GM23338 (cell line): ENCODE results near the gene YPEL2. TPM values are rescaled to one million over a fixed set of nuclear protein-coding genes. Genes with fewer than 3 reads are reported as not detected.

Experiments
- ATAC-seq: fragments of 200-7000 bp; cut with Tn5 transposase; 3 replicates; pipeline ENCODE4 v1.9.1; 2020
- DNase-seq: peaks from one replicate; pipeline ENCODE4 v3.0.0-alpha.2; 2015; ENCODE audit warnings: low spot score
- H2AFZ ChIP-seq: fragments of 200-600 bp; sonication (generic); 2 replicates; pipeline ENCODE4 v1.8.0; 2016; ENCODE audit warnings: antibody characterized with exemption, mild to moderate bottlenecking, moderate library complexity
- H3F3A ChIP-seq: fragments of 200-600 bp; sonication (generic); replicated peaks from 2 replicates; pipeline ENCODE4 v1.8.0; 2017; ENCODE audit warnings: antibody characterized with exemption, mixed run types, low read depth
- H3K27ac ChIP-seq: fragments of 200-600 bp; sonication (generic); 2 replicates; pipeline ENCODE4 v1.6.1; 2016; ENCODE audit warnings: low read depth
- H3K27me3 ChIP-seq: fragments of 200-600 bp; sonication (generic); 2 replicates; pipeline ENCODE4 v1.8.0; 2016; ENCODE audit warnings: mild to moderate bottlenecking, mixed run types, moderate library complexity; ENCODE audit not compliant: insufficient read depth
- H3K36me3 ChIP-seq: fragments of 200-600 bp; sonication (generic); 2 replicates; pipeline ENCODE4 v1.8.0; 2016; ENCODE audit warnings: mild to moderate bottlenecking; ENCODE audit not compliant: insufficient read depth
- H3K4me1 ChIP-seq: fragments of 200-600 bp; sonication (generic); 2 replicates; pipeline ENCODE4 v1.8.0; 2016; ENCODE audit warnings: mild to moderate bottlenecking, moderate library complexity; ENCODE audit not compliant: insufficient read depth
- H3K4me2 ChIP-seq: fragments of 200-600 bp; sonication (generic); 2 replicates; pipeline ENCODE4 v1.7.1; 2017; ENCODE audit warnings: mixed run types
- H3K4me3 ChIP-seq: fragments of 200-600 bp; sonication (generic); 2 replicates; pipeline ENCODE4 v1.6.1; 2016; ENCODE audit warnings: mixed run types
- H3K79me2 ChIP-seq: fragments of 200-600 bp; sonication (generic); replicated peaks from 2 replicates; pipeline ENCODE4 v1.8.0; 2017; ENCODE audit warnings: mild to moderate bottlenecking; ENCODE audit not compliant: insufficient read depth
- H3K9me2 ChIP-seq: fragments of 200-600 bp; sonication (generic); 2 replicates; pipeline ENCODE4 v1.8.0; 2017; ENCODE audit not compliant: insufficient read depth
- H4K20me1 ChIP-seq: fragments of 200-600 bp; sonication (generic); replicated peaks from 2 replicates; pipeline ENCODE4 v1.8.0; 2017; ENCODE audit warnings: mild to moderate bottlenecking; ENCODE audit not compliant: insufficient read depth
- H3K27ac Mint-ChIP-seq: 2 replicates; pipeline ENCODE4 v1.8.0; 2020; ENCODE audit warnings: inconsistent platforms, mild to moderate bottlenecking, moderate library complexity, mixed read lengths
- H3K27me3 Mint-ChIP-seq: 3 replicates; pipeline ENCODE4 v1.8.0; 2022; ENCODE audit warnings: low read depth, mild to moderate bottlenecking, moderate library complexity, mixed read lengths, inconsistent platforms; ENCODE audit not compliant: insufficient read depth, poor library complexity
- H3K36me3 Mint-ChIP-seq: 3 replicates; pipeline ENCODE4 v1.8.0; 2021; ENCODE audit warnings: low read depth, mild to moderate bottlenecking, inconsistent platforms, moderate library complexity, mixed read lengths
- H3K4me1 Mint-ChIP-seq: 3 replicates; pipeline ENCODE4 v1.8.0; 2020; ENCODE audit warnings: mild to moderate bottlenecking, inconsistent platforms, mixed read lengths
- H3K4me3 Mint-ChIP-seq: 3 replicates; pipeline ENCODE4 v1.8.0; 2021; ENCODE audit warnings: moderate library complexity, mild to moderate bottlenecking, inconsistent platforms, mixed read lengths
- H3K9me3 Mint-ChIP-seq: 3 replicates; pipeline ENCODE4 v1.8.0; 2020; ENCODE audit warnings: moderate library complexity, mild to moderate bottlenecking, inconsistent platforms, mixed read lengths
- CREB1 ChIP-seq: fragments of 250-450 bp; sonication (Bioruptor Pico); IDR thresholded peaks from 2 replicates; pipeline ENCODE4 v1.5.0; 2020; ENCODE audit warnings: low read depth, mild to moderate bottlenecking, moderate library complexity
- EZH2phosphoT487 ChIP-seq: fragments of 200-600 bp; sonication (generic); IDR thresholded peaks from one replicate; pipeline ENCODE4 v1.8.1; 2018; ENCODE audit warnings: antibody characterized with exemption; ENCODE audit not compliant: unreplicated experiment
- JUNB ChIP-seq: IDR thresholded peaks from one replicate; pipeline ENCODE4 v1.6.1; 2016; ENCODE audit warnings: antibody characterized with exemption; ENCODE audit not compliant: unreplicated experiment
- NANOG ChIP-seq: IDR thresholded peaks from 2 replicates; pipeline ENCODE4 v1.6.1; 2016; ENCODE audit warnings: antibody characterized with exemption, borderline replicate concordance
- POLR2AphosphoS5 ChIP-seq: IDR thresholded peaks from 2 replicates; pipeline ENCODE4 v1.6.1; 2016; ENCODE audit warnings: antibody characterized with exemption, low read depth
- STAT1 ChIP-seq: IDR thresholded peaks from one replicate; pipeline ENCODE4 v1.6.1; 2016; ENCODE audit warnings: antibody characterized with exemption; ENCODE audit not compliant: unreplicated experiment
- long read RNA-seq: library from polyadenylated mRNA; unstranded; transcript quantifications from one replicate; pipeline ENCODE4 v2.0.0, GENCODE V29; 2020; ENCODE audit not compliant: unreplicated experiment
- polyA plus RNA-seq: library from polyadenylated mRNA; unstranded; fragments of >200 nt; fragmentation: Nextera tagmentation; extraction: Ambion mirVana; gene quantifications from 2 replicates; pipeline ENCODE4 v1.2.1, GENCODE V29; 2016
- total RNA-seq: library from RNA; depleted of rRNA; stranded (reverse); fragments of >200 nt; shearing (Covaris generic); gene quantifications from 2 replicates; pipeline ENCODE4 v1.2.3, GENCODE V29; 2014; rRNA removed
- TF ChIP-seq, protein P1 (sequence below): fragments of 250-450 bp; sonication (Bioruptor Pico); IDR thresholded peaks from 2 replicates; pipeline ENCODE4 v1.5.0; 2020; ENCODE audit warnings: mild to moderate bottlenecking, moderate library complexity
- TF ChIP-seq, protein P2 (sequence below): IDR thresholded peaks from one replicate; pipeline ENCODE4 v1.6.1; 2018; ENCODE audit warnings: antibody characterized with exemption; ENCODE audit not compliant: unreplicated experiment

Gene YPEL2, protein sequence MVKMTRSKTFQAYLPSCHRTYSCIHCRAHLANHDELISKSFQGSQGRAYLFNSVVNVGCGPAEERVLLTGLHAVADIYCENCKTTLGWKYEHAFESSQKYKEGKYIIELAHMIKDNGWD
- total RNA-seq (4.1 and 4.6 TPM in 2 replicates), polyA plus RNA-seq (2.1 and 5.2 TPM in 2 replicates)
- long read RNA-seq, full-length matches to known transcripts, result 2 of 2 reads
- long read RNA-seq, partial matches to known transcripts, result 0 of 2 reads
- long read RNA-seq, other reads (novel, unspliced or antisense), result 0 of 2 reads

- Mint-ChIP-seq H3K4me3 (peak within 1 kb of the TSS; percentile 82), H3K4me1 (peaks cover 35% of the 10 kb centered on the region)
- no peaks in the 10 kb centered on the region for H3K79me2 ChIP-seq
These were observed at the start of gene YPEL2 for GRCh38 chr17:59331129-59331928. Gene YPEL2 (plus strand): TSS chr17:59331655. CDS start chr17:59353410, 21,755 bp downstream.

GRCh38 chr17:59284317-59284716, 47.1 kb upstream of the YPEL2 start:
- Histone ChIP-seq H3K79me2 (no peaks in the 10 kb centered on the region), H3K27me3 (peaks cover 14% of the 10 kb centered on the region; the same call in 1 of the 2 replicates), H3K4me2 (no peak overlapping the region), H3F3A (no peaks in the 10 kb centered on the region), H3K4me1 (no peaks in the 10 kb centered on the region), H3K4me3 (no peak overlapping the region), H4K20me1 (no peaks in the 10 kb centered on the region), H3K9me2 (no peaks in the 10 kb centered on the region), H3K27ac (no peak overlapping the region), H2AFZ (no peak overlapping the region), H3K36me3 (no peaks in the 10 kb centered on the region)
- DNase-seq (no peak), ATAC-seq (no peak)
- Mint-ChIP-seq H3K27ac (no peak overlapping the region), H3K27me3 (peaks cover 3% of the 10 kb centered on the region), H3K36me3 (no peaks in the 10 kb centered on the region), H3K4me1 (no peaks in the 10 kb centered on the region), H3K4me3 (no peak overlapping the region), H3K9me3 (peaks cover 4% of the 10 kb centered on the region; the same call in 1 of the 3 replicates)
- TF ChIP-seq EZH2phosphoT487 (no peak), CREB1 (CRISPR knock-in tag) (no peak), JUNB (no peak), POLR2AphosphoS5 (no peak), NANOG (no peak)
- TF ChIP-seq, protein P1, sequence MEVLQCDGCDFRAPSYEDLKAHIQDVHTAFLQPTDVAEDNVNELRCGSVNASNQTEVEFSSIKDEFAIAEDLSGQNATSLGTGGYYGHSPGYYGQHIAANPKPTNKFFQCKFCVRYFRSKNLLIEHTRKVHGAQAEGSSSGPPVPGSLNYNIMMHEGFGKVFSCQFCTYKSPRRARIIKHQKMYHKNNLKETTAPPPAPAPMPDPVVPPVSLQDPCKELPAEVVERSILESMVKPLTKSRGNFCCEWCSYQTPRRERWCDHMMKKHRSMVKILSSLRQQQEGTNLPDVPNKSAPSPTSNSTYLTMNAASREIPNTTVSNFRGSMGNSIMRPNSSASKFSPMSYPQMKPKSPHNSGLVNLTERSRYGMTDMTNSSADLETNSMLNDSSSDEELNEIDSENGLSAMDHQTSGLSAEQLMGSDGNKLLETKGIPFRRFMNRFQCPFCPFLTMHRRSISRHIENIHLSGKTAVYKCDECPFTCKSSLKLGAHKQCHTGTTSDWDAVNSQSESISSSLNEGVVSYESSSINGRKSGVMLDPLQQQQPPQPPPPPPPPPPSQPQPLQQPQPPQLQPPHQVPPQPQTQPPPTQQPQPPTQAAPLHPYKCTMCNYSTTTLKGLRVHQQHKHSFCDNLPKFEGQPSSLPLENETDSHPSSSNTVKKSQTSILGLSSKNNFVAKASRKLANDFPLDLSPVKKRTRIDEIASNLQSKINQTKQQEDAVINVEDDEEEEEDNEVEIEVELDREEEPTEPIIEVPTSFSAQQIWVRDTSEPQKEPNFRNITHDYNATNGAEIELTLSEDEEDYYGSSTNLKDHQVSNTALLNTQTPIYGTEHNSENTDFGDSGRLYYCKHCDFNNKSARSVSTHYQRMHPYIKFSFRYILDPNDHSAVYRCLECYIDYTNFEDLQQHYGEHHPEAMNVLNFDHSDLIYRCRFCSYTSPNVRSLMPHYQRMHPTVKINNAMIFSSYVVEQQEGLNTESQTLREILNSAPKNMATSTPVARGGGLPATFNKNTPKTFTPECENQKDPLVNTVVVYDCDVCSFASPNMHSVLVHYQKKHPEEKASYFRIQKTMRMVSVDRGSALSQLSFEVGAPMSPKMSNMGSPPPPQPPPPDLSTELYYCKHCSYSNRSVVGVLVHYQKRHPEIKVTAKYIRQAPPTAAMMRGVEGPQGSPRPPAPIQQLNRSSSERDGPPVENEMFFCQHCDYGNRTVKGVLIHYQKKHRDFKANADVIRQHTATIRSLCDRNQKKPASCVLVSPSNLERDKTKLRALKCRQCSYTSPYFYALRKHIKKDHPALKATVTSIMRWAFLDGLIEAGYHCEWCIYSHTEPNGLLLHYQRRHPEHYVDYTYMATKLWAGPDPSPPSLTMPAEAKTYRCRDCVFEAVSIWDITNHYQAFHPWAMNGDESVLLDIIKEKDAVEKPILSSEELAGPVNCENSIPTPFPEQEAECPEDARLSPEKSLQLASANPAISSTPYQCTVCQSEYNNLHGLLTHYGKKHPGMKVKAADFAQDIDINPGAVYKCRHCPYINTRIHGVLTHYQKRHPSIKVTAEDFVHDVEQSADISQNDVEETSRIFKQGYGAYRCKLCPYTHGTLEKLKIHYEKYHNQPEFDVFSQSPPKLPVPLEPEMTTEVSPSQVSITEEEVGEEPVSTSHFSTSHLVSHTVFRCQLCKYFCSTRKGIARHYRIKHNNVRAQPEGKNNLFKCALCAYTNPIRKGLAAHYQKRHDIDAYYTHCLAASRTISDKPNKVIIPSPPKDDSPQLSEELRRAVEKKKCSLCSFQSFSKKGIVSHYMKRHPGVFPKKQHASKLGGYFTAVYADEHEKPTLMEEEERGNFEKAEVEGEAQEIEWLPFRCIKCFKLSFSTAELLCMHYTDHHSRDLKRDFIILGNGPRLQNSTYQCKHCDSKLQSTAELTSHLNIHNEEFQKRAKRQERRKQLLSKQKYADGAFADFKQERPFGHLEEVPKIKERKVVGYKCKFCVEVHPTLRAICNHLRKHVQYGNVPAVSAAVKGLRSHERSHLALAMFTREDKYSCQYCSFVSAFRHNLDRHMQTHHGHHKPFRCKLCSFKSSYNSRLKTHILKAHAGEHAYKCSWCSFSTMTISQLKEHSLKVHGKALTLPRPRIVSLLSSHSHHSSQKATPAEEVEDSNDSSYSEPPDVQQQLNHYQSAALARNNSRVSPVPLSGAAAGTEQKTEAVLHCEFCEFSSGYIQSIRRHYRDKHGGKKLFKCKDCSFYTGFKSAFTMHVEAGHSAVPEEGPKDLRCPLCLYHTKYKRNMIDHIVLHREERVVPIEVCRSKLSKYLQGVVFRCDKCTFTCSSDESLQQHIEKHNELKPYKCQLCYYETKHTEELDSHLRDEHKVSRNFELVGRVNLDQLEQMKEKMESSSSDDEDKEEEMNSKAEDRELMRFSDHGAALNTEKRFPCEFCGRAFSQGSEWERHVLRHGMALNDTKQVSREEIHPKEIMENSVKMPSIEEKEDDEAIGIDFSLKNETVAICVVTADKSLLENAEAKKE (CRISPR knock-in tag), result no peak

More at GRCh38 chr17:59331129-59331928, at the start of gene YPEL2:
- H3K9me2 ChIP-seq, result no peaks in the 10 kb centered on the region
- H3K4me2 ChIP-seq, result peak within 1 kb of the TSS; percentile 91
- DNase-seq, result peak; percentile 98
- no peaks in the 10 kb centered on the region for H3K36me3 ChIP-seq
- peaks cover 10% of the 10 kb centered on the region for H3K27me3 Mint-ChIP-seq
- H3K4me1 ChIP-seq, result peaks cover 23% of the 10 kb centered on the region
- peak within 1 kb of the TSS; percentile 83 for H3K4me3 ChIP-seq
- H3K27ac Mint-ChIP-seq, result no peak within 1 kb of the TSS
- H3F3A ChIP-seq, result peaks cover 8% of the 10 kb centered on the region; the same call in 1 of the 2 replicates
- no peak within 1 kb of the TSS for H3K27ac ChIP-seq
- H4K20me1 ChIP-seq, result no peaks in the 10 kb centered on the region; the same call in 1 of the 2 replicates
- ATAC-seq, result peak; percentile 92
- no peaks in the 10 kb centered on the region for H3K36me3 Mint-ChIP-seq
- TF ChIP-seq STAT1 (no peak), POLR2AphosphoS5 (peak; percentile 29; the same call in 1 of the 2 replicates), JUNB (no peak)
- TF ChIP-seq, protein P2, sequence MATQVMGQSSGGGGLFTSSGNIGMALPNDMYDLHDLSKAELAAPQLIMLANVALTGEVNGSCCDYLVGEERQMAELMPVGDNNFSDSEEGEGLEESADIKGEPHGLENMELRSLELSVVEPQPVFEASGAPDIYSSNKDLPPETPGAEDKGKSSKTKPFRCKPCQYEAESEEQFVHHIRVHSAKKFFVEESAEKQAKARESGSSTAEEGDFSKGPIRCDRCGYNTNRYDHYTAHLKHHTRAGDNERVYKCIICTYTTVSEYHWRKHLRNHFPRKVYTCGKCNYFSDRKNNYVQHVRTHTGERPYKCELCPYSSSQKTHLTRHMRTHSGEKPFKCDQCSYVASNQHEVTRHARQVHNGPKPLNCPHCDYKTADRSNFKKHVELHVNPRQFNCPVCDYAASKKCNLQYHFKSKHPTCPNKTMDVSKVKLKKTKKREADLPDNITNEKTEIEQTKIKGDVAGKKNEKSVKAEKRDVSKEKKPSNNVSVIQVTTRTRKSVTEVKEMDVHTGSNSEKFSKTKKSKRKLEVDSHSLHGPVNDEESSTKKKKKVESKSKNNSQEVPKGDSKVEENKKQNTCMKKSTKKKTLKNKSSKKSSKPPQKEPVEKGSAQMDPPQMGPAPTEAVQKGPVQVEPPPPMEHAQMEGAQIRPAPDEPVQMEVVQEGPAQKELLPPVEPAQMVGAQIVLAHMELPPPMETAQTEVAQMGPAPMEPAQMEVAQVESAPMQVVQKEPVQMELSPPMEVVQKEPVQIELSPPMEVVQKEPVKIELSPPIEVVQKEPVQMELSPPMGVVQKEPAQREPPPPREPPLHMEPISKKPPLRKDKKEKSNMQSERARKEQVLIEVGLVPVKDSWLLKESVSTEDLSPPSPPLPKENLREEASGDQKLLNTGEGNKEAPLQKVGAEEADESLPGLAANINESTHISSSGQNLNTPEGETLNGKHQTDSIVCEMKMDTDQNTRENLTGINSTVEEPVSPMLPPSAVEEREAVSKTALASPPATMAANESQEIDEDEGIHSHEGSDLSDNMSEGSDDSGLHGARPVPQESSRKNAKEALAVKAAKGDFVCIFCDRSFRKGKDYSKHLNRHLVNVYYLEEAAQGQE, result no peak
- H3K9me3 Mint-ChIP-seq, result no peaks in the 10 kb centered on the region
- peak within 1 kb of the TSS; percentile 97 for H2AFZ ChIP-seq
- H3K27me3 ChIP-seq, result peaks cover 25% of the 10 kb centered on the region
